MM.1S (cell line): ENCODE data around the gene AGBL4.

Experiments used
- DNase-seq: peaks from one replicate; pipeline ENCODE4 v3.0.0-alpha.2; 2015
- H2AFZ ChIP-seq: fragments of 300-600 bp; sonication (generic); 2 replicates; pipeline ENCODE4 v1.6.0; 2016; ENCODE audit warnings: antibody characterized with exemption, low read length
- H3F3A ChIP-seq: fragments of 300-600 bp; sonication (generic); 2 replicates; pipeline ENCODE4 v1.6.1; 2016; ENCODE audit warnings: mild to moderate bottlenecking, antibody characterized with exemption, low read length, moderate library complexity, mixed read lengths; ENCODE audit not compliant: insufficient read depth
- H3K27ac ChIP-seq: fragments of 300-600 bp; sonication (generic); 2 replicates; pipeline ENCODE4 v1.5.1; 2016; ENCODE audit warnings: mild to moderate bottlenecking, low read length
- H3K27me3 ChIP-seq: fragments of 300-600 bp; sonication (generic); replicated peaks from 2 replicates; pipeline ENCODE4 v1.6.0; 2016; ENCODE audit warnings: low read length; ENCODE audit not compliant: insufficient read depth
- H3K36me3 ChIP-seq: fragments of 300-600 bp; sonication (generic); replicated peaks from 2 replicates; pipeline ENCODE4 v1.6.1; 2016; ENCODE audit warnings: mild to moderate bottlenecking, low read length, mixed read lengths; ENCODE audit not compliant: insufficient read depth
- H3K4me1 ChIP-seq: fragments of 300-600 bp; sonication (generic); 2 replicates; pipeline ENCODE4 v1.6.1; 2016; ENCODE audit warnings: low read length, mixed read lengths
- H3K4me2 ChIP-seq: fragments of 300-600 bp; sonication (generic); 2 replicates; pipeline ENCODE4 v1.6.0; 2016; ENCODE audit warnings: low read depth, low read length
- H3K4me3 ChIP-seq: fragments of 300-600 bp; sonication (generic); 2 replicates; pipeline ENCODE4 v1.5.1; 2016; ENCODE audit warnings: low read length, mixed read lengths
- H3K79me2 ChIP-seq: fragments of 300-600 bp; sonication (generic); 2 replicates; pipeline ENCODE4 v1.6.1; 2016; ENCODE audit warnings: mixed run types, low read length, mixed read lengths
- H3K9ac ChIP-seq: fragments of 300-600 bp; sonication (generic); 2 replicates; pipeline ENCODE4 v1.6.1; 2016; ENCODE audit warnings: low read length, mixed read lengths
- H3K9me2 ChIP-seq: fragments of 300-600 bp; sonication (generic); replicated peaks from 2 replicates; pipeline ENCODE4 v1.6.1; 2016; ENCODE audit warnings: mild to moderate bottlenecking, low read length, mixed read lengths; ENCODE audit not compliant: insufficient read depth
- H3K9me3 ChIP-seq: fragments of 300-600 bp; sonication (generic); replicated peaks from 2 replicates; pipeline ENCODE4 v1.6.1; 2016; ENCODE audit warnings: mild to moderate bottlenecking, low read length, mixed read lengths; ENCODE audit not compliant: insufficient read depth
- H4K20me1 ChIP-seq: fragments of 300-600 bp; sonication (generic); 2 replicates; pipeline ENCODE4 v1.6.1; 2016; ENCODE audit warnings: mild to moderate bottlenecking, low read length, moderate library complexity, mixed read lengths; ENCODE audit not compliant: insufficient read depth
- EZH2 ChIP-seq: fragments of 300-600 bp; sonication (generic); optimal IDR thresholded peaks from 2 replicates; pipeline ENCODE3; 2017; ENCODE audit warnings: low read depth, mild to moderate bottlenecking, antibody characterized with exemption, low read length, mixed read lengths
- EZH2phosphoT487 ChIP-seq: fragments of 300-600 bp; sonication (generic); IDR thresholded peaks from 2 replicates; pipeline ENCODE4 v1.6.1; 2018; ENCODE audit warnings: antibody characterized with exemption, low read length
- TF ChIP-seq, protein P1 (sequence below): fragments of 300-600 bp; sonication (generic); IDR thresholded peaks from 2 replicates; pipeline ENCODE4 v1.5.1; 2016; ENCODE audit warnings: antibody characterized with exemption, low read length, mixed read lengths

AGBL4 gene

DNA sequence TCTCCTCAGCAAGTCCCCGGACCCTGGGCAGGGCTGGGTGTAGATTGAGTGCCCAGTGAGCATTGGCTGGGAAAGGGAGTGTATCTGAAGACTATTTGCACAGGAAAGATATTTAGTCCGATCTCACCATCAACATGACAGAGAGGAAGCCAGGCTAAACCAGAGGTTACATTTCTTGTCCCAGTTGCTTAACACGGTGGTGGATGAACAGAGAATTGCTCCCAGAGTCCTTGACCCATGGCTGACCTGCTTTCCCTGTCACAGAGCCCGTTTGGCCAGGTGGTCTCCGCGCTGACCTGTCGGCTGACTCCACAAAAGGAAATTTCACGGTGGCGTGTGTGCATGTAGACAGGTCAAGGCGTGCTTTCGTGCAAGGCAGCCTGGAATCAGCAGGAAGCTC lies 1330.6 kb downstream of the AGBL4 start:
- Histone ChIP-seq H3K9ac (no peak overlapping the region), H3K4me1 (no peaks in the 10 kb centered on the region), H3K9me3 (no peaks in the 10 kb centered on the region), H3K27ac (no peak overlapping the region), H3K27me3 (no peaks in the 10 kb centered on the region), H3K4me3 (no peak overlapping the region), H3K4me2 (no peak overlapping the region), H3K79me2 (no peaks in the 10 kb centered on the region), H2AFZ (no peak overlapping the region), H3K36me3 (no peaks in the 10 kb centered on the region), H3F3A (no peaks in the 10 kb centered on the region), H3K9me2 (no peaks in the 10 kb centered on the region), H4K20me1 (no peaks in the 10 kb centered on the region)
- no peak for DNase-seq
- TF ChIP-seq EZH2phosphoT487 (no peak), EZH2 (no peak)
- TF ChIP-seq, protein P1, sequence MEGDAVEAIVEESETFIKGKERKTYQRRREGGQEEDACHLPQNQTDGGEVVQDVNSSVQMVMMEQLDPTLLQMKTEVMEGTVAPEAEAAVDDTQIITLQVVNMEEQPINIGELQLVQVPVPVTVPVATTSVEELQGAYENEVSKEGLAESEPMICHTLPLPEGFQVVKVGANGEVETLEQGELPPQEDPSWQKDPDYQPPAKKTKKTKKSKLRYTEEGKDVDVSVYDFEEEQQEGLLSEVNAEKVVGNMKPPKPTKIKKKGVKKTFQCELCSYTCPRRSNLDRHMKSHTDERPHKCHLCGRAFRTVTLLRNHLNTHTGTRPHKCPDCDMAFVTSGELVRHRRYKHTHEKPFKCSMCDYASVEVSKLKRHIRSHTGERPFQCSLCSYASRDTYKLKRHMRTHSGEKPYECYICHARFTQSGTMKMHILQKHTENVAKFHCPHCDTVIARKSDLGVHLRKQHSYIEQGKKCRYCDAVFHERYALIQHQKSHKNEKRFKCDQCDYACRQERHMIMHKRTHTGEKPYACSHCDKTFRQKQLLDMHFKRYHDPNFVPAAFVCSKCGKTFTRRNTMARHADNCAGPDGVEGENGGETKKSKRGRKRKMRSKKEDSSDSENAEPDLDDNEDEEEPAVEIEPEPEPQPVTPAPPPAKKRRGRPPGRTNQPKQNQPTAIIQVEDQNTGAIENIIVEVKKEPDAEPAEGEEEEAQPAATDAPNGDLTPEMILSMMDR = no peak

DNA sequence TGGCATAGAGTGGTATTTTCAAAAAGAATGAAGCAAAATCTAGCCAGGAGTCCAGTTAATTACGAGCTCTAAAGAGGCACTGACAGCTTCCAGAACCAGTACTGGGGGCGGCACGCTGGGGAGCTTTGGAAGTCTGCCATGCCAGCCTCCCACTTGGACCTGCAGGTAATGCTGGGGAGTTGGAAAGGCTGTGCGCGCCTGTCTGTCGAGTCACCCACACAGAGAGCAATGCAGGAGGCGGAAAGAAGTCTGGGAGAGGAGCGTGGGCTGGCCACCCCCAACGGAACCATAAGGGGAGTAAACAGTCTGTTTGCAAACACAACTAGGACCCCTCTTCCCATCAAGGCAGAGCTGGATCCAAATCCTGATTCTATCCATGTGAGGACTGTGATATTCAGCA lies 1331.5 kb downstream of the AGBL4 start:
- Histone ChIP-seq H3K4me3 (no peak overlapping the region), H2AFZ (no peak overlapping the region), H4K20me1 (no peaks in the 10 kb centered on the region), H3K9ac (no peak overlapping the region), H3K4me2 (no peak overlapping the region), H3K27me3 (no peaks in the 10 kb centered on the region), H3K9me3 (no peaks in the 10 kb centered on the region), H3F3A (no peaks in the 10 kb centered on the region), H3K27ac (no peak overlapping the region), H3K36me3 (no peaks in the 10 kb centered on the region), H3K79me2 (no peaks in the 10 kb centered on the region), H3K9me2 (no peaks in the 10 kb centered on the region), H3K4me1 (no peaks in the 10 kb centered on the region)
- DNase-seq = no peak
- TF ChIP-seq, protein P1 = no peak
- TF ChIP-seq EZH2phosphoT487 = no peak
- no peak for TF ChIP-seq EZH2

DNA sequence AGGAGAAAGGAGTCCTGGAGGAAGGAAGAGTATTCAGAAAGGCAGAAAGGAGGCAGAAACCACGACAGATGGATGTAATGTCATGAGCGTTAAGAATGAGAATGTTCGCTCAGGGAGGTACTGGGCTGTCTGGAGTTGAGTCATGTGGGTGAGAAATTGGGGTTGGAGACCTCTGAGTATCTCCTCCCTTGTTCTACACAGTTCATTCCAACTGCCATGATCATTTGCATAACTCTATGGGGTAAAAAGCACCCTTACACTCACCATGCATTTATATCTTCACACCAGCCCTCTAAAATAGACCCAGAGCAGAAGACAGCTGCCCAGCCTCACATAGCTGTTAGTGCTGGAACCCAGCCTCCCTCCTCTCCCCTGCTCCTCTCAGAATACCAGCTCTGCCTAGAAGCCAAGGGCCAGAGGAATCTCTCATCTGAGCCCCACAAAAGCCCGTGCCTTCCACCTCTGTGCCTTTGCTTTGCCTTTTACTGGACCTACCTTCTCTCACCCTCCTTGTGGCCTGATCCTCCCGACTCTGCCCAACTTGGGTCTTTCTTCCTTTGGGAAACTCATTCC lies 1332.2 kb downstream of the AGBL4 start:
- DNase-seq = no peak
- Histone ChIP-seq H3K27ac (no peak overlapping the region), H3K9me2 (no peaks in the 10 kb centered on the region), H3K4me2 (no peak overlapping the region), H3K36me3 (no peaks in the 10 kb centered on the region), H3K9ac (no peak overlapping the region), H4K20me1 (no peaks in the 10 kb centered on the region), H2AFZ (no peak overlapping the region), H3K27me3 (no peaks in the 10 kb centered on the region), H3K9me3 (no peaks in the 10 kb centered on the region), H3K4me3 (no peak overlapping the region), H3K4me1 (no peaks in the 10 kb centered on the region), H3K79me2 (no peaks in the 10 kb centered on the region), H3F3A (no peaks in the 10 kb centered on the region)
- TF ChIP-seq EZH2phosphoT487 (no peak), EZH2 (no peak)
- TF ChIP-seq, protein P1 = no peak
